SK-N-SH treated with all-trans-retinoic acid at 6 μM for 48 hours (cell line): ENCODE measurements around the gene GHRH.

Source experiments
- ARNTL ChIP-seq: fragments of 450-650 bp; formaldehyde crosslinking; IDR thresholded peaks from 2 replicates; pipeline ENCODE4 v1.5.0; 2020; ENCODE audit warnings: low read depth, mild to moderate bottlenecking, moderate library complexity, borderline replicate concordance
- CSDC2 ChIP-seq: fragments of 250-450 bp; sonication (Bioruptor Pico); IDR thresholded peaks from 2 replicates; pipeline ENCODE4 v1.5.0; 2020; ENCODE audit warnings: mild to moderate bottlenecking, moderate library complexity
- ESRRG ChIP-seq: fragments of 250-450 bp; sonication (Bioruptor Pico); IDR thresholded peaks from 2 replicates; pipeline ENCODE4 v1.6.1; 2021; ENCODE audit warnings: mild to moderate bottlenecking
- GLIS3 ChIP-seq: fragments of 250-450 bp; sonication (Bioruptor Pico); IDR thresholded peaks from 2 replicates; pipeline ENCODE4 v1.5.0; 2020; ENCODE audit warnings: mild to moderate bottlenecking, moderate library complexity
- OSR1 ChIP-seq: fragments of 250-450 bp; sonication (Bioruptor Pico); IDR thresholded peaks from 2 replicates; pipeline ENCODE4 v1.8.0; 2022; ENCODE audit warnings: moderate library complexity, mild to moderate bottlenecking, inconsistent platforms
- RARB ChIP-seq: fragments of 250-450 bp; sonication (Bioruptor Pico); IDR thresholded peaks from 2 replicates; pipeline ENCODE4 v1.8.0; 2021; ENCODE audit warnings: mild to moderate bottlenecking, moderate library complexity
- SNAI2 ChIP-seq: fragments of 250-450 bp; sonication (Bioruptor Pico); IDR thresholded peaks from 2 replicates; pipeline ENCODE4 v1.5.0; 2020; ENCODE audit warnings: mild to moderate bottlenecking, moderate library complexity
- TCF4 ChIP-seq: fragments of 250-450 bp; sonication (Bioruptor Pico); IDR thresholded peaks from 2 replicates; pipeline ENCODE4 v1.8.0; 2021; ENCODE audit warnings: mild to moderate bottlenecking, moderate library complexity, borderline replicate concordance
- ZFP3 ChIP-seq: fragments of 250-450 bp; sonication (Bioruptor Pico); IDR thresholded peaks from 2 replicates; pipeline ENCODE4 v1.5.0; 2020; ENCODE audit warnings: mild to moderate bottlenecking, moderate library complexity
- TF ChIP-seq, protein P1 (sequence below): fragments of 250-450 bp; sonication (Bioruptor Pico); IDR thresholded peaks from 2 replicates; pipeline ENCODE4 v1.8.0; 2020; ENCODE audit warnings: mild to moderate bottlenecking, moderate library complexity, borderline replicate concordance

DNA sequence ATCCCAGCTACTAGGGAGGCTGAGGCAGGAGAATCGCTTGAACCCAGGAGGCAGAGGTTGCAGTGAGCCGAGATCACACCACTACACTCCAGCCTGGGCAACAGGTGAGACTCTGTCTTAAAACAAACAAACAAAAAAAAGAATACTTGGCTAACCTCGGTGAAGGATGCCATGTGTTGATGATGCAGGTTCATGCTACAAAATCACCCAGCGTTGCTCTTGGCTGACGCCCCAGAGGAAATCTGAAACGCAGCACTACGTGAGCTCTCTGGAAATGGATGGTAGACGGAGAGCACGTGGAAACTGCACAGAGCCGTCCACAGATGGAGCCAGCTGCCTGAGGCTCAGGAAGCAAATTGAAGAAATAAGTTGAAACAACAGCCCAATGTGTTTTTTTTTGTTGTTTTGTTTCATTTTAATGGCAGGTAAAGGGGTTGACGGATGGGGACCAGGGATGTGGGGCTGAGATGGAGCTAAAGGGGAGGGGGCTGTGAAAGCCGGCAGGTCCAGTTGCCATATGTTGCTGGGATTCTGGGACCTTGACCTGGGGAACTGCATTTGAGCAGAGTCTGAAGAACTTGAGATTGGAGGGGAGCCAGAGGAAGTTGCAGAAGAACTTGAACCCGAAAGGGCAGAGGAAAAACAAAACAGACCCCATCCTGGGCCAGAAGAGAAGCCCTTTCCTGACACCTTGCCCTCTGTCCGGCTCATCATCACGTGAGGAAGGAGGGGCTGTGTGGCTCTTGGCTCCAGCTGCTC is 15.1 kb upstream of the GHRH start:
- TF ChIP-seq, protein P1, sequence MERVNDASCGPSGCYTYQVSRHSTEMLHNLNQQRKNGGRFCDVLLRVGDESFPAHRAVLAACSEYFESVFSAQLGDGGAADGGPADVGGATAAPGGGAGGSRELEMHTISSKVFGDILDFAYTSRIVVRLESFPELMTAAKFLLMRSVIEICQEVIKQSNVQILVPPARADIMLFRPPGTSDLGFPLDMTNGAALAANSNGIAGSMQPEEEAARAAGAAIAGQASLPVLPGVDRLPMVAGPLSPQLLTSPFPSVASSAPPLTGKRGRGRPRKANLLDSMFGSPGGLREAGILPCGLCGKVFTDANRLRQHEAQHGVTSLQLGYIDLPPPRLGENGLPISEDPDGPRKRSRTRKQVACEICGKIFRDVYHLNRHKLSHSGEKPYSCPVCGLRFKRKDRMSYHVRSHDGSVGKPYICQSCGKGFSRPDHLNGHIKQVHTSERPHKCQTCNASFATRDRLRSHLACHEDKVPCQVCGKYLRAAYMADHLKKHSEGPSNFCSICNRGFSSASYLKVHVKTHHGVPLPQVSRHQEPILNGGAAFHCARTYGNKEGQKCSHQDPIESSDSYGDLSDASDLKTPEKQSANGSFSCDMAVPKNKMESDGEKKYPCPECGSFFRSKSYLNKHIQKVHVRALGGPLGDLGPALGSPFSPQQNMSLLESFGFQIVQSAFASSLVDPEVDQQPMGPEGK (CRISPR knock-in tag): no peak
- TF ChIP-seq RARB (CRISPR knock-in tag) (no peak), ESRRG (CRISPR knock-in tag) (no peak), CSDC2 (CRISPR knock-in tag) (no peak), TCF4 (no peak), SNAI2 (CRISPR knock-in tag) (no peak), ARNTL (CRISPR knock-in tag) (no peak), GLIS3 (CRISPR knock-in tag) (no peak), ZFP3 (no peak), OSR1 (no peak)
